Measurements from ENCODE around the gene SCGB3A1.

Gene SCGB3A1

DNA sequence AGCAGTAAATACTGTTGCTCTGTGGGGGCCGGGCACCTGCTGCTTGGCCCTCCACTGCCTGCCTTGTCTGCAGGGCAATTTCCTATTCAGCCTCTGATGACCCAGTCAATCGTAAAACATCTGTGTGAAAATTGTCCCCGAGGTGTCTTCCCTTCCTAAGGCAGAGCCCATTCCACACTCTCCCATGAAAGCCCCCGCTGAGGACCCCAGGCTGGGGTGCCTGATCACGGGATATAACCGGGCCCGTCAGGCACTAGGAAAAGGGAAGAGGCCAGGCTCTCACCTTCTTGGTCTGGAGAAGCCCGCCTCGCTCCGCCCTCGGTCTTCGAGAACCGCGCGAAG is 27.2 kb upstream of the SCGB3A1 start:
- H3K4me1 Mint-ChIP-seq = peaks cover 30% of the 10 kb centered on the region
- peaks cover 4% of the 10 kb centered on the region for H3K36me3 Mint-ChIP-seq (ENCODE audit: low read depth)
- no peaks in the 10 kb centered on the region for H3K9me3 Mint-ChIP-seq
- DNase-seq = no peak
- H3K27me3 Mint-ChIP-seq (ENCODE audit: low read depth, poor library complexity) = peaks cover 22% of the 10 kb centered on the region
- H3K27ac Mint-ChIP-seq = no peak overlapping the region
- H3K4me3 Mint-ChIP-seq = peak overlapping the region; percentile 88
- TF ChIP-seq, protein P1, sequence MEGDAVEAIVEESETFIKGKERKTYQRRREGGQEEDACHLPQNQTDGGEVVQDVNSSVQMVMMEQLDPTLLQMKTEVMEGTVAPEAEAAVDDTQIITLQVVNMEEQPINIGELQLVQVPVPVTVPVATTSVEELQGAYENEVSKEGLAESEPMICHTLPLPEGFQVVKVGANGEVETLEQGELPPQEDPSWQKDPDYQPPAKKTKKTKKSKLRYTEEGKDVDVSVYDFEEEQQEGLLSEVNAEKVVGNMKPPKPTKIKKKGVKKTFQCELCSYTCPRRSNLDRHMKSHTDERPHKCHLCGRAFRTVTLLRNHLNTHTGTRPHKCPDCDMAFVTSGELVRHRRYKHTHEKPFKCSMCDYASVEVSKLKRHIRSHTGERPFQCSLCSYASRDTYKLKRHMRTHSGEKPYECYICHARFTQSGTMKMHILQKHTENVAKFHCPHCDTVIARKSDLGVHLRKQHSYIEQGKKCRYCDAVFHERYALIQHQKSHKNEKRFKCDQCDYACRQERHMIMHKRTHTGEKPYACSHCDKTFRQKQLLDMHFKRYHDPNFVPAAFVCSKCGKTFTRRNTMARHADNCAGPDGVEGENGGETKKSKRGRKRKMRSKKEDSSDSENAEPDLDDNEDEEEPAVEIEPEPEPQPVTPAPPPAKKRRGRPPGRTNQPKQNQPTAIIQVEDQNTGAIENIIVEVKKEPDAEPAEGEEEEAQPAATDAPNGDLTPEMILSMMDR (IDR thresholded peaks at IDR 0.05) = no peak

DNA sequence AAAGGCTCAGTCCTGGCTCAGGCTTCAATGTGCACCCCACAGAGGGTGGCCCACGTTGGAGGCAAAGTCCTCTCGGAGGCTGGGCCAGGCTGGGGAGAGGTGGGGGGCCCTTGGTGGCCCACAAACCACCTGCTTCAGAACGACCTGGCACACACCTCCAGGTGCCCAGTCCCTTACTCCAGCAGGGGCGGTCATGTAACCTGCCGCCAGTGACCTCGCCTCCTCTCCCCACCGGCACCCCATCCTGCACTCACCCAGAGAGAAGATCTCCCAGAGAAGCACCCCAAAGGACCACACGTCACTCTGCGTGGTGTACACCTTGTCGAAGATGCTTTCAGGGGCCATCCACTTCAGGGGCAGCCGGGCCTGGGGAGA is 22.5 kb upstream of the SCGB3A1 start:
- Mint-ChIP-seq H3K27ac (no peak overlapping the region), H3K9me3 (no peaks in the 10 kb centered on the region), H3K4me3 (no peak overlapping the region), H3K27me3 (ENCODE audit: low read depth, poor library complexity) (peaks cover 10% of the 10 kb centered on the region), H3K4me1 (peaks cover 45% of the 10 kb centered on the region), H3K36me3 (ENCODE audit: low read depth) (peaks cover 4% of the 10 kb centered on the region)
- no peak for DNase-seq
- TF ChIP-seq, protein P1 (IDR thresholded peaks at IDR 0.05) = no peak

DNA sequence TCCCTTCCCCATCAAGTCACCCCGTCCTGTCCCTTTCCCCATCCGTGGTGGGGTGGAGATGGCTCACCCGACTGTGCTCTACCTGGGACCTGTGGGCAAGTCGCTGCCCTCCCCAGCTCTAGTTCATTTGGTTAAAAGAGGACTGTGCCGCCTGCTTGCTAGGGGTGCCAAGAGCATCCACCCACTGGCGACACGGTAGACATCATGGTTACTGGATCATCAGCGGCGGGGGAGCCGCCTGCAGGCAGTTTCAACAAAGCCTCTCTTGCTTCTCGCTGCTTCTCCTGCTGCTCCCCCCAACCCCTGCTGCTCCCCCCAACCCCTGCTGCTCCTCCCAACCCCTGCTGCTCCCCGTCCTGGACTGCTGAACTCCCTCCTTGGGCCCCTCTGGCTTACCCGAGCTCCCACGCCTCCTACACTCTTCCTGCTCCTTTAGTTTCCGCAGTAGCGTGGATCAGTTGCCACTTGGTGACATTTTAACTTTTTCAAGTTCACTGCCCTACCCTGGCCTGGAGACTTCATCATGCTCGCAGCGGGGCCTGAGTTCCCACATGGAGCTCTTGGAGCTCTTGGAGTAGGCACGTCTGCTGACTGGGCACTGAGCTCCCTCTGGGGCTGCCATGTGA is 22.0 kb upstream of the SCGB3A1 start:
- Mint-ChIP-seq H3K27ac (peak overlapping the region; percentile 83), H3K9me3 (no peaks in the 10 kb centered on the region), H3K27me3 (ENCODE audit: low read depth, poor library complexity) (peaks cover 9% of the 10 kb centered on the region), H3K4me1 (peaks cover 47% of the 10 kb centered on the region), H3K4me3 (peak overlapping the region; percentile 10), H3K36me3 (ENCODE audit: low read depth) (peaks cover 4% of the 10 kb centered on the region)
- TF ChIP-seq, protein P1 (IDR thresholded peaks at IDR 0.05) = no peak
- DNase-seq = no peak

DNA sequence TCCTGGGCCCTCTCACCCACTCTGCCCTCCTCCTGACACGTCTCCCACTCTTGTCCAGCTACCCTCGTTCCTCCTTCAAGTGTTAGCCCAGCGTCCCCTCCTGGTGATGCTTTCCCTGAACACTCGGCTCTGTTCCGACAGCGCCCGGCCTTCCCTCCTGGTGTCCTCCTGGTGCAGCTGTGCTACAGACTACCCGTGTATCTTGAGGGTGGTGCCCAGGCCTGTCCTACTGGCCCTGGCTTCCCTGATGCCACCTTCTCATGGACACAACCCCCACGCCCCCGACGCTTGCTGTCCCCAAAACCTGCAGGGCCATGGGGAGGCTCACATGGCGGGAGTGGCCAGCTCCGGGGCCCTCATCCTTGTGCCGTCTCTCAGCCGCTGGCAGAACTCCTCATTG is 21.4 kb upstream of the SCGB3A1 start:
- no peak for DNase-seq
- no peak overlapping the region for H3K4me3 Mint-ChIP-seq
- H3K36me3 Mint-ChIP-seq (ENCODE audit: low read depth) = peaks cover 4% of the 10 kb centered on the region
- H3K27ac Mint-ChIP-seq = no peak overlapping the region
- H3K27me3 Mint-ChIP-seq (ENCODE audit: low read depth, poor library complexity) = peaks cover 6% of the 10 kb centered on the region
- H3K4me1 Mint-ChIP-seq = peaks cover 51% of the 10 kb centered on the region
- TF ChIP-seq, protein P1 (IDR thresholded peaks at IDR 0.05) = no peak
- H3K9me3 Mint-ChIP-seq = no peaks in the 10 kb centered on the region

DNA sequence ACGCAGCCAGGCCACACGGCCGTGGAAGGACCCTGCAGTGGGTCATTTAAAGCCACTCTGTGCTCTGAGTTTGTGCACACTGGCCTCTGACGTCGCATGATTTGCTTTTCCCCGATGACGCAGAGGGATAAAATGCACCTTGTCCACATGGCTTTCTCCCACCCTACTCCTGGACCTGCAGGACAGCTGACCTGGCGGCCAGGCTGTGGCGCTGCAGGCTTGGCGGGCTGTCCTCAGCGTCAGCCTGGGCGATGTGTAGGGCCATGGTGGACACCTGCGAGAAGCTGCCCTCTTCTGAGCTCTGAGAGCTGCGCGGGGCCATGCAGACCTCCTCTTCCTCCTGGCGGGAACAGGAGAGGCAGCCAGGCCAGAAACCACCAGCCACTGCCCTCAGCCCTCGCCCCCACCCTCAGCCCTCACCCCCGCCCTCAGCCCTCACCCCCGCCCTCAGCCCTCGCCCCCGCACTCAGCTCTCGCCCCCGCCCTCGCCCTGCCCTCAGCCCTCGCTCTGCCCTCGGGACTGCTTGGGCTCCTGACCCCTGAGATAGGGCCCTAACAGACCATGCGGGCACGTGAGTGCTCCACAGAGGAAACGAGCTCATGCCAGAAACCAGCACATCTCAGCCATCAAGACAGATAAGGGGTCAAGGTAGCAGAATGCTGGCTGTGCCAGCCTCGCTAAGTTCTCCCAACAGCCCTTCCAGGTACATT is 20.0 kb upstream of the SCGB3A1 start:
- Mint-ChIP-seq H3K36me3 (ENCODE audit: low read depth) (peaks cover 2% of the 10 kb centered on the region), H3K27me3 (ENCODE audit: low read depth, poor library complexity) (no peaks in the 10 kb centered on the region), H3K4me1 (peaks cover 61% of the 10 kb centered on the region), H3K4me3 (no peak overlapping the region), H3K9me3 (no peaks in the 10 kb centered on the region), H3K27ac (peak overlapping the region; percentile 48)
- TF ChIP-seq, protein P1 (IDR thresholded peaks at IDR 0.05) = no peak
- no peak for DNase-seq
